H7 (cell line): ENCODE measurements around the gene GALNT13. TPM values are rescaled to one million over a fixed set of nuclear protein-coding genes. Genes with fewer than 3 reads are reported as not detected.
A peak's percentile ranks its signal among the peaks of the same experiment; 100 is the strongest.

Source experiments
- DNase-seq: peaks from one replicate; pipeline ENCODE4 v3.0.0; 2012
- H3K27me3 ChIP-seq: 2 replicates; pipeline ENCODE4 v1.6.0; 2011; ENCODE audit warnings: mild to moderate bottlenecking, low read length; ENCODE audit not compliant: control insufficient read depth, insufficient read depth
- H3K36me3 ChIP-seq: replicated peaks from 2 replicates; pipeline ENCODE4 v1.5.1; 2011; ENCODE audit warnings: low read length; ENCODE audit not compliant: control insufficient read depth, insufficient read depth
- H3K4me3 ChIP-seq: 2 replicates; pipeline ENCODE4 v1.5.1; 2011; ENCODE audit warnings: low read depth, mild to moderate bottlenecking, control low read depth, low read length, moderate library complexity; ENCODE audit not compliant: insufficient read depth
- total RNA-seq: library from RNA; depleted of rRNA; stranded (reverse); fragments of >200 nt; shearing (Covaris generic); gene quantifications from 2 replicates; pipeline ENCODE4 v1.2.3, GENCODE V29; 2014

GALNT13 gene
- total RNA-seq, 1 experiment from 2014 or later: 7.1 TPM

GRCh38 chr2:154194909-154195643, 323.4 kb downstream of the GALNT13 start:
- DNase-seq: no peak
- Histone ChIP-seq H3K36me3 (no peaks in the 10 kb centered on the region), H3K4me3 (no peak overlapping the region), H3K27me3 (no peaks in the 10 kb centered on the region)

GRCh38 chr2:154195644-154196195, 324.0 kb downstream of the GALNT13 start:
- H3K4me3 ChIP-seq: no peak overlapping the region
- no peaks in the 10 kb centered on the region for H3K27me3 ChIP-seq
- peak; percentile 10 for DNase-seq
- H3K36me3 ChIP-seq: no peaks in the 10 kb centered on the region

- Histone ChIP-seq H3K4me3 (no peak overlapping the region), H3K36me3 (no peaks in the 10 kb centered on the region), H3K27me3 (no peaks in the 10 kb centered on the region)
- DNase-seq: no peak
Measured at GRCh38 chr2:154198866-154199265, 327.1 kb downstream of the GALNT13 start.

DNA sequence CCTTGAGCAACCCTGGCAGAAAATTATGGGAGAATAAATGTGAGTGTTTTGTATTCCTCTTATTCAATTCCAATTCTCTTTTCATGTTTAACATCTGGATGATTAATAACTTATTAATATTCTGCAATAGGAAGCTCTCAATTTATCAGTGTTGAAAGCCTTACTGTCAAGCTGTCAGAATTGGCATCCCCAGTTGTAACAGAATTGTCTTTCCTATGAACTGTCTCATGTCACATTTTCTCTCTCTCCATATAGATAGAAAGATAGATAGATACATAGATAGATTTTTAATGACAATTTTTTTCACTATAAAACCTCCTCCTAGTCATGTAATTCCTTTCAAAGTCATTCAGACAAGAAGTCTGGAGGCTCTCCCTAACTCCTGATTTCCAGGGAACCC, 331.5 kb downstream of the GALNT13 start:
- Histone ChIP-seq H3K4me3 (no peak overlapping the region), H3K27me3 (no peaks in the 10 kb centered on the region), H3K36me3 (no peaks in the 10 kb centered on the region)
- DNase-seq: no peak

GRCh38 chr2:154203902-154204301, 332.2 kb downstream of the GALNT13 start:
- no peak for DNase-seq
- no peaks in the 10 kb centered on the region for H3K36me3 ChIP-seq
- no peak overlapping the region for H3K4me3 ChIP-seq
- no peaks in the 10 kb centered on the region for H3K27me3 ChIP-seq

DNA sequence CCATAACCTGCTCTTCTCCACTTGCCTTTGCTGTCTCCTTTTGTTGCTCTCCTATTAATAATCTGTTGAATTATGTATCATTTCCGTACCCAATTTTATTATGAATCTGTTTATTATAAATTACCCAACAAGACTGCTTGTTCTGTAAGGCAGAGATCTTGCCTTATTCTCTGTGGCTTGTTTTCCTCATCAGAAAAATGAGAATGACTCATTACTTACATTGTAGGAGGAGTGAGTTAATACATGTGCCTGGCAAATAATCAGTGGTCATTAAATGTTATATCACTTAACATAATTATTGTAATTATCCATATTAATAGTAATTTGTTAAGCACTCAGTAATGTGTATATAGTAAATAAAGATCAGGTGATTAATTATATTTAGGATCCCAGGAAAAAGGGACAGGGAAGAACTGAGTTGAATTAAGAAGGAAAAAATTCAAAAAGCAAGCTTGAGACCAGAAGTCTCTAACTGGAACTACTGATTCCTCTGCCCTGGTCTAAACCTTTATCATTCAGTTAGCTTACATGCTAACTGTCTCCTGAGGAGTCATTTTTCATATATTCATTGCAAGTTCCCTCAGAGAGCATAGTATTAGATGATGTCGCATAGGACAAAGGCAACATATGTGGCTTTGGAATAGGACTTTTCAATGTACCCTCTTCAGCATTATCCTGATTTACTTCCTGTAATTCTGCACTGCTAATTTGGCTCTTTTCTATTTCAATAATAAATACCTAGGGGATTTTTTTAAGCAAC, 335.7 kb downstream of the GALNT13 start:
- Histone ChIP-seq H3K27me3 (no peaks in the 10 kb centered on the region), H3K36me3 (no peaks in the 10 kb centered on the region), H3K4me3 (no peak overlapping the region)
- DNase-seq: no peak

- Histone ChIP-seq H3K27me3 (peaks cover 4% of the 10 kb centered on the region; the same call in 1 of the 2 replicates), H3K4me3 (no peak overlapping the region), H3K36me3 (no peaks in the 10 kb centered on the region)
- DNase-seq: no peak
Measured at GRCh38 chr2:154223726-154224125, 352.0 kb downstream of the GALNT13 start.

DNA sequence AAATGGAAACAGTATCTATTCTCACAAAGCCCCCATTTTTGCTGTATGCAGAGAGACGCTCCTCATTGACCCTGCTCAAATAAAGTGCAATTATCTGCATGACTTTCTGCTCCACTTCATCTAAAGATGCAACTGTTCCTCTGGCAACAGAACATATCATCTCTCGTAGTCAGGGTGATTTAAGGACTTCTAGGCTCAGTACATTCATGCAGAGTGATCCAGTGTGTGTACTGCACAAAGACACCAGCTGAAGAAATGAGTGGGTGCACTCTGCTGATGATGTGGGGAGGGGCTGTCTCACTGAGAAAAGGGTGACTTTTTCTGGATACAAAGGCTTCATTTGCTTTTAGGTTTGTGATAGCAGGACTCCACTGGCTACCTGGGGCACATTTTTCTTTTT, 355.2 kb downstream of the GALNT13 start:
- Histone ChIP-seq H3K27me3 (peaks cover 4% of the 10 kb centered on the region; the same call in 1 of the 2 replicates), H3K4me3 (no peak overlapping the region), H3K36me3 (no peaks in the 10 kb centered on the region)
- no peak for DNase-seq

DNA sequence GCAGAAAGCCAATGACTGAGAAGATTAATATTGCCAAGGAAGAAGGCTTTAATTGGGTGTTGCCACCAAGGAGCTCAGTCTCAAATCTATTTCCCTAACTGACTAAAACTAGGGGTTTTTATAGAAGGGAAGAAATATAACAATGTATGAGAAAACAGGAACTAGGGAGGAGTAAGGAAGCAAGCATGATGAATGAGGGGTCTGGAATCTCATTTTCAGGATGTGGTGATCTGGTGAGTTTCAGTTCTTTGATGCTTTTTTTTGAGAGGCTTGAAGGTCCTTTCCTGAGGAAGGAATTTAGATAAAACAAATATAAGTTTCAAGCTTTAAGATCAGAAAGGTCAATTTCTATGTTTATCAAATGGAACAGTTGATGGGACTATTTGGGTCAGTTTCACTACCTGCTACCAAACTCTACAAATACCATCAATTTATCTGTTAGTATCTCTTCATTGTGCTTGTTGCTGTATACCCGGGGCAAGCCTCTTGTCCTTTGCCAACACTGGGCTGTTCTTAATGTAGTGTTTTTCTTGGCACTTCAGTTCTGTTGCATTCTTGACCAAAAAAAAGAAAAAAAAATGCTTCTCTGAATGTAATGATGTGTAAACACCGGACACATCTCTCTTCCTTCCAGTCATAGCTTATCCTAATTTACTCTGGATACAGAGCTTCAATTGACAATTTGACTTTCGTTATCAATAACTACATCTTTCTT, 357.0 kb downstream of the GALNT13 start:
- no peaks in the 10 kb centered on the region for H3K27me3 ChIP-seq
- no peak for DNase-seq
- no peak overlapping the region for H3K4me3 ChIP-seq
- no peaks in the 10 kb centered on the region for H3K36me3 ChIP-seq

DNA sequence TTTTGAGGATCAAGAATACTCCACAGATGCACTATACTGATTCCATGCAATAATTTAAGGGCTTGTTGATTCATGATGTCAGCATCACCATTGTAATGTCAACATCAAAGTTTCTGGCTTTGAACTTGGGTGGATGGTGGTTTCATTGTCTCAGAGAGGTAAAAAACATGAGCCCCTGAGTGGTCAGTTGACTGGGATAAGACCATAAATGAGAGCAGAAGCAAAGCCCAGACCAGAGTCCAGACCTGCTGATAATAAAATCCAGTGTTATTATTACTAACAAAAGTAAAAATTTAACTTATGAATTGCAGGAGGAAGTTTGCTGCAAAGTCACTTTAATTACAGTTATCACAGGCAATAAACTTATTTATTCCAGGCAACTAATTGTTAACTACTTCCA, 358.2 kb downstream of the GALNT13 start:
- Histone ChIP-seq H3K4me3 (no peak overlapping the region), H3K27me3 (no peaks in the 10 kb centered on the region), H3K36me3 (no peaks in the 10 kb centered on the region)
- DNase-seq: no peak

DNA sequence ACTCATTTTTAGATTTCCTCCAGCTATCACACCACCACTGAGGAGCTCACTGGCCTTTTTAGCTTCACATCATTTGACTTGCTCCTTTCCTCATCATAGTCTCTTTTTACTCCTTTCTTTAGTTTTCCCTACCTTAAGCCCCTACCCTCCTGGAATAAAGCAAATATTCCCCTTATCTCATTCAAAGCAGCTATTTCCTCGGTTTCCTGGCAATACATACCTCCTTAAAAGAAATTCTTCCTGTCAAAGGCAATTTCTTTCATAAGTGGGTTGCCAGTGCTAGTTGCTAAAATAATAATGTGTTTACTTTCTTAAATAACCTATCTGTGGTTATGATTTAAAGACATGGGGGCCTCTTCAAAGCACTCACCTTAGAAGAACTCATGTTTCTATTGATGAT, 359.3 kb downstream of the GALNT13 start:
- DNase-seq: no peak
- no peak overlapping the region for H3K4me3 ChIP-seq
- no peaks in the 10 kb centered on the region for H3K27me3 ChIP-seq
- no peaks in the 10 kb centered on the region for H3K36me3 ChIP-seq

DNA sequence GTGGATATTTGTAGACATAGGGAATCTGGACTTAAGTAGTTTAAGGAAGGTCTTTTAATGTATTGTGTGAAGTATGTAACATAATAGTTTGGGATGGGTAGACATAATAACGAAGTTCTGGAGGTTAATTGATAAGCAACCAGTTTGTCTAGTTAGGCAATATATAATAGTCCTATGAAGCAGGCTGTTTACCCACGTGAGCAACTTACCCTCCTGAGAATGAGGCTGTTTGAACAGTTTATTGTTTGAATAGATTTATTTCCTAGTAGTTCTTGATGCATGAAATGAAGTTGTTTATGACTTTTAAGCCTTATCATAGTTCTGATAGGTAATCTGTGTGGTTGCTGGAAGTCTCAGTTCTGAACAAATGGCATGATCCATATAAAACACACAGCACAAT, 361.5 kb downstream of the GALNT13 start:
- DNase-seq: no peak
- H3K36me3 ChIP-seq: no peaks in the 10 kb centered on the region
- H3K4me3 ChIP-seq: no peak overlapping the region
- no peaks in the 10 kb centered on the region for H3K27me3 ChIP-seq

GRCh38 chr2:154238252-154238651, 366.5 kb downstream of the GALNT13 start:
- no peaks in the 10 kb centered on the region for H3K36me3 ChIP-seq
- no peak for DNase-seq
- no peak overlapping the region for H3K4me3 ChIP-seq
- H3K27me3 ChIP-seq: no peaks in the 10 kb centered on the region

- peak; percentile 2 for DNase-seq
- H3K27me3 ChIP-seq: no peaks in the 10 kb centered on the region
- no peaks in the 10 kb centered on the region for H3K36me3 ChIP-seq
- H3K4me3 ChIP-seq: no peak overlapping the region
Measured at GRCh38 chr2:154240316-154240715, 368.6 kb downstream of the GALNT13 start.
